Measurements from ENCODE around the gene PRDM16.

Gene PRDM16

GRCh38 chr1:3379934-3380333, 310.9 kb downstream of the PRDM16 start:
- Histone ChIP-seq H3K27me3 (ENCODE audit: control insufficient read depth, insufficient read depth, low read length) (no peaks in the 10 kb centered on the region), H3K4me3 (ENCODE audit: low read length) (no peak overlapping the region), H3K27ac (ENCODE audit: low read length) (no peak overlapping the region), H3K36me3 (ENCODE audit: control insufficient read depth, insufficient read depth, low read length) (no peaks in the 10 kb centered on the region; the same call in 1 of the 2 replicates), H3K4me1 (ENCODE audit: control insufficient read depth, insufficient read depth, low read length) (no peaks in the 10 kb centered on the region), H3K9me3 (ENCODE audit: control insufficient read depth, insufficient read depth, low read length) (peaks cover 2% of the 10 kb centered on the region; the same call in 1 of the 2 replicates)
- WGBS (ENCODE audit: insufficient coverage, insufficient read length): no CpG with 5 or more reads among the region's 6 CpGs
- no peak for DNase-seq (ENCODE audit: low read depth, low spot score)

- H3K4me1 ChIP-seq (ENCODE audit: control insufficient read depth, insufficient read depth, low read length): no peaks in the 10 kb centered on the region
- no peak overlapping the region for H3K4me3 ChIP-seq (ENCODE audit: low read length)
- H3K27me3 ChIP-seq (ENCODE audit: control insufficient read depth, insufficient read depth, low read length): no peaks in the 10 kb centered on the region
- H3K36me3 ChIP-seq (ENCODE audit: control insufficient read depth, insufficient read depth, low read length): no peaks in the 10 kb centered on the region; the same call in 1 of the 2 replicates
- WGBS (ENCODE audit: insufficient coverage, insufficient read length): no CpG with 5 or more reads among the region's 11 CpGs
- no peak for DNase-seq (ENCODE audit: low read depth, low spot score)
- H3K9me3 ChIP-seq (ENCODE audit: control insufficient read depth, insufficient read depth, low read length): peaks cover 3% of the 10 kb centered on the region
- no peak overlapping the region for H3K27ac ChIP-seq (ENCODE audit: low read length)
These were observed 311.5 kb downstream of the PRDM16 start for GRCh38 chr1:3380469-3380868.

- H3K27ac ChIP-seq (ENCODE audit: low read length): no peak overlapping the region
- H3K36me3 ChIP-seq (ENCODE audit: control insufficient read depth, insufficient read depth, low read length): no peaks in the 10 kb centered on the region; the same call in 1 of the 2 replicates
- WGBS (ENCODE audit: insufficient coverage, insufficient read length): no CpG with 5 or more reads among the region's 10 CpGs
These were observed 312.9 kb downstream of the PRDM16 start for GRCh38 chr1:3381901-3382300.

GRCh38 chr1:3382326-3383057, 313.5 kb downstream of the PRDM16 start:
- no peak for DNase-seq (ENCODE audit: low read depth, low spot score)
- Histone ChIP-seq H3K27me3 (ENCODE audit: control insufficient read depth, insufficient read depth, low read length) (no peaks in the 10 kb centered on the region), H3K4me1 (ENCODE audit: control insufficient read depth, insufficient read depth, low read length) (no peaks in the 10 kb centered on the region), H3K36me3 (ENCODE audit: control insufficient read depth, insufficient read depth, low read length) (no peaks in the 10 kb centered on the region; the same call in 1 of the 2 replicates), H3K27ac (ENCODE audit: low read length) (no peak overlapping the region), H3K9me3 (ENCODE audit: control insufficient read depth, insufficient read depth, low read length) (peaks cover 3% of the 10 kb centered on the region), H3K4me3 (ENCODE audit: low read length) (no peak overlapping the region)
- no CpG with 5 or more reads among the region's 14 CpGs for WGBS (ENCODE audit: insufficient coverage, insufficient read length)

More at GRCh38 chr1:3381901-3382300, 312.9 kb downstream of the PRDM16 start:
- H3K4me3 ChIP-seq (ENCODE audit: low read length): no peak overlapping the region
- DNase-seq (ENCODE audit: low read depth, low spot score): no peak
- peaks cover 3% of the 10 kb centered on the region for H3K9me3 ChIP-seq (ENCODE audit: control insufficient read depth, insufficient read depth, low read length)
- H3K4me1 ChIP-seq (ENCODE audit: control insufficient read depth, insufficient read depth, low read length): no peaks in the 10 kb centered on the region
- H3K27me3 ChIP-seq (ENCODE audit: control insufficient read depth, insufficient read depth, low read length): no peaks in the 10 kb centered on the region

- H3K9me3 ChIP-seq (ENCODE audit: control insufficient read depth, insufficient read depth, low read length): peaks cover 1% of the 10 kb centered on the region
- H3K36me3 ChIP-seq (ENCODE audit: control insufficient read depth, insufficient read depth, low read length): no peaks in the 10 kb centered on the region; the same call in 1 of the 2 replicates
- H3K27ac ChIP-seq (ENCODE audit: low read length): no peak overlapping the region
- H3K4me1 ChIP-seq (ENCODE audit: control insufficient read depth, insufficient read depth, low read length): no peaks in the 10 kb centered on the region
- no peaks in the 10 kb centered on the region for H3K27me3 ChIP-seq (ENCODE audit: control insufficient read depth, insufficient read depth, low read length)
- no CpG with 5 or more reads among the region's 5 CpGs for WGBS (ENCODE audit: insufficient coverage, insufficient read length)
- no peak for DNase-seq (ENCODE audit: low read depth, low spot score)
- no peak overlapping the region for H3K4me3 ChIP-seq (ENCODE audit: low read length)
These were observed 314.7 kb downstream of the PRDM16 start for GRCh38 chr1:3383679-3384078.

- DNase-seq (ENCODE audit: low read depth, low spot score): no peak
- H3K4me1 ChIP-seq (ENCODE audit: control insufficient read depth, insufficient read depth, low read length): no peaks in the 10 kb centered on the region
- H3K27me3 ChIP-seq (ENCODE audit: control insufficient read depth, insufficient read depth, low read length): no peaks in the 10 kb centered on the region
- no peak overlapping the region for H3K27ac ChIP-seq (ENCODE audit: low read length)
- WGBS (ENCODE audit: insufficient coverage, insufficient read length): no CpG with 5 or more reads among the region's 12 CpGs
- H3K36me3 ChIP-seq (ENCODE audit: control insufficient read depth, insufficient read depth, low read length): no peaks in the 10 kb centered on the region; the same call in 1 of the 2 replicates
- peaks cover 3% of the 10 kb centered on the region for H3K9me3 ChIP-seq (ENCODE audit: control insufficient read depth, insufficient read depth, low read length)
- no peak overlapping the region for H3K4me3 ChIP-seq (ENCODE audit: low read length)
These were observed 315.4 kb downstream of the PRDM16 start for GRCh38 chr1:3384407-3384806.

GRCh38 chr1:3386205-3387002, 317.4 kb downstream of the PRDM16 start:
- Histone ChIP-seq H3K27me3 (ENCODE audit: control insufficient read depth, insufficient read depth, low read length) (no peaks in the 10 kb centered on the region), H3K36me3 (ENCODE audit: control insufficient read depth, insufficient read depth, low read length) (no peaks in the 10 kb centered on the region; the same call in 1 of the 2 replicates), H3K4me1 (ENCODE audit: control insufficient read depth, insufficient read depth, low read length) (no peaks in the 10 kb centered on the region), H3K4me3 (ENCODE audit: low read length) (no peak overlapping the region), H3K9me3 (ENCODE audit: control insufficient read depth, insufficient read depth, low read length) (peaks cover 3% of the 10 kb centered on the region), H3K27ac (ENCODE audit: low read length) (no peak overlapping the region)
- no CpG with 5 or more reads among the region's 23 CpGs for WGBS (ENCODE audit: insufficient coverage, insufficient read length)
- no peak for DNase-seq (ENCODE audit: low read depth, low spot score)

GRCh38 chr1:3387401-3387800, 318.4 kb downstream of the PRDM16 start:
- Histone ChIP-seq H3K27ac (ENCODE audit: low read length) (no peak overlapping the region), H3K4me3 (ENCODE audit: low read length) (no peak overlapping the region), H3K4me1 (ENCODE audit: control insufficient read depth, insufficient read depth, low read length) (no peaks in the 10 kb centered on the region), H3K9me3 (ENCODE audit: control insufficient read depth, insufficient read depth, low read length) (peaks cover 3% of the 10 kb centered on the region), H3K27me3 (ENCODE audit: control insufficient read depth, insufficient read depth, low read length) (peaks cover 5% of the 10 kb centered on the region; the same call in 1 of the 2 replicates), H3K36me3 (ENCODE audit: control insufficient read depth, insufficient read depth, low read length) (no peaks in the 10 kb centered on the region; the same call in 1 of the 2 replicates)
- no CpG with 5 or more reads among the region's 17 CpGs for WGBS (ENCODE audit: insufficient coverage, insufficient read length)
- no peak for DNase-seq (ENCODE audit: low read depth, low spot score)

- no peak for DNase-seq (ENCODE audit: low read depth, low spot score)
- Histone ChIP-seq H3K4me3 (ENCODE audit: low read length) (no peak overlapping the region), H3K36me3 (ENCODE audit: control insufficient read depth, insufficient read depth, low read length) (no peaks in the 10 kb centered on the region), H3K27me3 (ENCODE audit: control insufficient read depth, insufficient read depth, low read length) (peaks cover 13% of the 10 kb centered on the region), H3K9me3 (ENCODE audit: control insufficient read depth, insufficient read depth, low read length) (peaks cover 3% of the 10 kb centered on the region; the same call in 1 of the 2 replicates), H3K27ac (ENCODE audit: low read length) (no peak overlapping the region), H3K4me1 (ENCODE audit: control insufficient read depth, insufficient read depth, low read length) (no peaks in the 10 kb centered on the region)
- WGBS (ENCODE audit: insufficient coverage, insufficient read length): no CpG with 5 or more reads among the region's 23 CpGs
These were observed 320.3 kb downstream of the PRDM16 start for GRCh38 chr1:3389093-3389833.

- Histone ChIP-seq H3K4me3 (ENCODE audit: low read length) (no peak overlapping the region), H3K27me3 (ENCODE audit: control insufficient read depth, insufficient read depth, low read length) (peaks cover 13% of the 10 kb centered on the region), H3K27ac (ENCODE audit: low read length) (no peak overlapping the region), H3K36me3 (ENCODE audit: control insufficient read depth, insufficient read depth, low read length) (no peaks in the 10 kb centered on the region), H3K9me3 (ENCODE audit: control insufficient read depth, insufficient read depth, low read length) (peaks cover 3% of the 10 kb centered on the region; the same call in 1 of the 2 replicates), H3K4me1 (ENCODE audit: control insufficient read depth, insufficient read depth, low read length) (no peaks in the 10 kb centered on the region)
- no peak for DNase-seq (ENCODE audit: low read depth, low spot score)
- WGBS (ENCODE audit: insufficient coverage, insufficient read length): no CpG with 5 or more reads among the region's 23 CpGs
These were observed 321.3 kb downstream of the PRDM16 start for GRCh38 chr1:3390291-3390690.

Measured in iPS DF 6.9 (cell line).